Uterus (tissue), 4 donors: ENCODE results near the gene FAM13B. TPM values are rescaled to one million over a fixed set of nuclear protein-coding genes. Genes with fewer than 3 reads are reported as not detected.
A peak's percentile ranks its signal among the peaks of the same experiment; 100 is the strongest.

ENCODE experiments used
- DNase-seq, 2 donors: peaks; one replicate each; pipeline ENCODE4 v3.0.0-alpha.2; 2019 to 2020
- H3K27ac ChIP-seq, 2 donors: fragments of 200-600 bp; sonication (generic); 1 replicate in 1 of 2; 2 replicates in 1 of 2; pipeline ENCODE4 v1.5.1; 2016 to 2018
- H3K27me3 ChIP-seq, 2 donors: fragments of 200-600 bp; sonication (generic); one replicate each; pipeline ENCODE4 v1.5.1; 2018 to 2019; ENCODE audit warnings: control low read depth in 1 of 2
- H3K36me3 ChIP-seq, 2 donors: fragments of 200-600 bp; sonication (generic); one replicate each; pipeline ENCODE4 v1.5.1; 2019; ENCODE audit warnings: control low read depth in 1 of 2
- H3K4me1 ChIP-seq, 2 donors: fragments of 200-600 bp; sonication (generic); one replicate each; pipeline ENCODE4 v1.5.1; 2018 to 2019; ENCODE audit warnings: control low read depth in 1 of 2
- H3K4me3 ChIP-seq, 2 donors: fragments of 200-600 bp; sonication (generic); 1 replicate in 1 of 2; 2 replicates in 1 of 2; pipeline ENCODE4 v1.5.1; 2018 to 2019; ENCODE audit warnings: mild to moderate bottlenecking in 1 of 2
- H3K9me3 ChIP-seq, 2 donors: fragments of 200-600 bp; sonication (generic); one replicate each; pipeline ENCODE4 v1.5.1; 2019; ENCODE audit warnings: control low read depth in 1 of 2
- POLR2A ChIP-seq, 2 donors: fragments of 450-650 bp; IDR thresholded peaks; one replicate each; pipeline ENCODE4 v1.6.1; 2016; ENCODE audit warnings: antibody characterized with exemption in 2 of 2, mild to moderate bottlenecking in 1 of 2, moderate library complexity in 1 of 2
- intact Hi-C: fragments of 100-400 bp; cut with DNase I; formaldehyde crosslinking; loops from one replicate; pipeline ENCODE4 v1.15.1; 2023; ENCODE audit warnings: low total_unique reads
- total RNA-seq, 4 donors: library from RNA; depleted of rRNA in 3 of 4; stranded (reverse); fragments of >200 nt in 3 of 4; gene quantifications; one replicate each; pipeline versions ENCODE4 v1.1.0 to v1.2.4, GENCODE V29; 2014 to 2023
- TF ChIP-seq, protein P1 (sequence below), 4 experiments: fragments of 200-600 bp in 2 of 4; fragments of 450-650 bp in 2 of 4; sonication (generic) in 2 of 4; IDR thresholded peaks; one replicate each; pipeline ENCODE4 v1.5.1; 2016 to 2019; ENCODE audit warnings: antibody characterized with exemption in 4 of 4, mild to moderate bottlenecking in 2 of 4, moderate library complexity in 1 of 4
- donor health status: DM: yes; HTN: yes; CAD: no.

Gene FAM13B
- total RNA-seq, 4 donors from 2014 or later: 40.6 to 104 (median 58.1) TPM

DNA sequence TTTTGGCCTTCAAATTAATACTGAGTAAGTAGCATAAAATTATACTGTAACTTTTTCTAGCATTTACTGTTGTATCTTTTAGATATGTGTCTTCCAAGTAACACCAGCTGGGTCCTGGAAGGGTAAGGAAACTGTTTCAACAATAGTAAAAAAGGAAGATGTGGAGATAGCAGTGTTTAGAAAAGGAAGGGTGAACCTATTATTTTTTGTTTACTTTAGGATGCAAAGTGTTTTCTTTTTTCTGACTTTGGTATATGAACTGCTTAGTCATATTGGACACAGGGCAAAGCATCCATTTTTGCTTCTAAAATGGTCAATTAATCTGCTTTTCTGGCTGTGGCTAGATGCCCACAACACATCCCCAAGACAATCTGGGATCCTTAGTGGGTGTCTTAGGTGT is 138.3 kb downstream of the FAM13B start:
- Histone ChIP-seq H3K4me3 (no peak overlapping the region), H3K27me3 (no peaks in the 10 kb centered on the region), H3K4me1 (no peaks in the 10 kb centered on the region), H3K27ac (no peak overlapping the region), H3K9me3 (no peaks in the 10 kb centered on the region), H3K36me3 (no peaks in the 10 kb centered on the region)
- intact Hi-C loops: no loop called here
- TF ChIP-seq POLR2A (IDR thresholded peaks at IDR 0.05): no peak
- TF ChIP-seq, protein P1, sequence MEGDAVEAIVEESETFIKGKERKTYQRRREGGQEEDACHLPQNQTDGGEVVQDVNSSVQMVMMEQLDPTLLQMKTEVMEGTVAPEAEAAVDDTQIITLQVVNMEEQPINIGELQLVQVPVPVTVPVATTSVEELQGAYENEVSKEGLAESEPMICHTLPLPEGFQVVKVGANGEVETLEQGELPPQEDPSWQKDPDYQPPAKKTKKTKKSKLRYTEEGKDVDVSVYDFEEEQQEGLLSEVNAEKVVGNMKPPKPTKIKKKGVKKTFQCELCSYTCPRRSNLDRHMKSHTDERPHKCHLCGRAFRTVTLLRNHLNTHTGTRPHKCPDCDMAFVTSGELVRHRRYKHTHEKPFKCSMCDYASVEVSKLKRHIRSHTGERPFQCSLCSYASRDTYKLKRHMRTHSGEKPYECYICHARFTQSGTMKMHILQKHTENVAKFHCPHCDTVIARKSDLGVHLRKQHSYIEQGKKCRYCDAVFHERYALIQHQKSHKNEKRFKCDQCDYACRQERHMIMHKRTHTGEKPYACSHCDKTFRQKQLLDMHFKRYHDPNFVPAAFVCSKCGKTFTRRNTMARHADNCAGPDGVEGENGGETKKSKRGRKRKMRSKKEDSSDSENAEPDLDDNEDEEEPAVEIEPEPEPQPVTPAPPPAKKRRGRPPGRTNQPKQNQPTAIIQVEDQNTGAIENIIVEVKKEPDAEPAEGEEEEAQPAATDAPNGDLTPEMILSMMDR (IDR thresholded peaks at IDR 0.05): no peak
- no peak for DNase-seq

DNA sequence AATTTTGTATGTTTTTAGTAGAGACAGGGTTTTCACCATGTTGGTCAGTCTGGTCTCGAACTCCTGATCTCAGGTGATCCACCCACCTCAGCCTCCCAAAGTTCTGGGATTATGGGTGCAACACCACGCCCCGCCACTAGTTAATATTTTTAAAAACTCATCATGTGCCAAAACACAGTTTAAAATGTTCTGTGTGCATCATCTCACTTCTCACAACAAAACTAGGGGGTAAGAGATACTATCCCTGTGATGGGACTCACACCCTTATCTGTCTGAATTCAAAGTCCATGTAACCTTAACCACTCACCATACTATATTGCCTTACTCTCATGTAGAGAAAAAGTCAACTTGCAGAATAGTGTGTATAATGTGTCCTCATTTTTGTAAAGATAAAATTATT is 141.0 kb downstream of the FAM13B start:
- DNase-seq: no peak
- TF ChIP-seq, protein P1 (IDR thresholded peaks at IDR 0.05): no peak
- no peak for TF ChIP-seq POLR2A (IDR thresholded peaks at IDR 0.05)
- Histone ChIP-seq H3K4me3 (no peak overlapping the region), H3K27ac (no peak overlapping the region), H3K9me3 (no peaks in the 10 kb centered on the region), H3K36me3 (no peaks in the 10 kb centered on the region), H3K27me3 (no peaks in the 10 kb centered on the region), H3K4me1 (no peaks in the 10 kb centered on the region)
- intact Hi-C loops: no loop called here

DNA sequence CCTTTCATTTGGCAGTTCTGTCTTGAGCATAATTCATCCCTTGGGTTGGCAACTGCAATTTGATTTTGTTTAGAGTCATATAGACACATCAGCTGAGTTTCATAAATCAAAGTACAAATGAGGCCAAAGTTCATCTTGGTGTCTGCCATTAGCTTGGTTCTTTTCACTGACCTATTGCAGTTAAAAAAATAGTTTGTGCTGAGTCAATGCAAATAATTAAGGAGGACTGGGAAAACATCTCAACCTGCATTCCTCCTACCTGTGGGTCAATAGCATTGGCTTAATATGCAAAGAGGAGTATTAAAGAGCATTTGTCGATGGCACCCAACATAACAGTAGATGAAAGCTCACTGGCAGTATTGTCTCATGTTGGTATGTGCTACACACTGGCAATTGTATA is 142.0 kb downstream of the FAM13B start:
- intact Hi-C loops: no loop called here
- DNase-seq: no peak
- TF ChIP-seq POLR2A (IDR thresholded peaks at IDR 0.05): no peak
- TF ChIP-seq, protein P1 (IDR thresholded peaks at IDR 0.05): no peak
- Histone ChIP-seq H3K27me3 (no peaks in the 10 kb centered on the region), H3K4me3 (no peak overlapping the region), H3K27ac (no peak overlapping the region), H3K36me3 (no peaks in the 10 kb centered on the region), H3K4me1 (no peaks in the 10 kb centered on the region), H3K9me3 (no peaks in the 10 kb centered on the region)

DNA sequence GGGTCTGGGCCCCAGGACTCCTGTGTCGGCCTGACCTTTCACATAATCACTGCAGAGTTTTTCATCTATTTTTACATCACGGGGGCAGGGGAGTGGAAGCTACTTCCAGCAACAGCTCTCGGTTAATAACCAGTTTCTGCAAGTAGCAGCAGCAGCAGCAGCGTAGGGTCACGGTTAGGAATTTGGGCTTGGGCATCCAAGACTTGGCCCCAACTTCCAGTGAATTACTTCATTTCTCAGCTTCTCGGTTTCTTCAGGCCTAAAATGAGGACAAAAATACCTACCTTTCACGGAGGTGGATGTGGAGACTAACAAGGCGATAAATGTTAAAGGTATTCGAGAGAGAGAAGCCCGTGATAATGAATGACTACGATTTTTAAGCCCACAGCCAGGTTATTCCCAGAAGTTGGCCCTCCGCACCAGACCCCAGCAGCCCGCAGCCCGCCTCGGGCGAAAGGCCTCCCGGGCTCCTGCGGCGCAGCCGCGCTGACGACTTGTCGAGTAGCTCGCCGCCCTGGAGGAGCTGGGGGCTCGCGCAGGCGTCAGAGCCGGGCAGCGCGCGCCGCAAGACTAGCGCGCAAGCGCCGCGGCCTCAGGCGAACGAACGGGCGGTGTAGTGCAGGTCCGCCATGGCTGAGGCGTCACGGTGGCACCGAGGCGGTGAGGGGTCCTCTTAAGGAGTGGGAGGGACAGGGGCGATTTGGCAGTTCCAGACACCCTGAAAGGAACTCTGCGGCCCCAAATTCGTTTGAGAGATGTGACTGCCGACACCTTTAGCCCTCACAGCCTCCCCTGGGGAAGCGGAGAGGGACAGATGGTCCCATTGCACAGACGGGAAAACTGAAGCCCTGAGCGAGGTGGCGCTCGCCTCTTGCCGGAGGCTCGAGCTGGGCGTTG is 143.8 kb downstream of the FAM13B start, which contains the start of gene PKD2L2:
Gene PKD2L2, plus strand, starts transcription at position 595 of the 897 bp plus-strand sequence. Its CDS starts 35 bp downstream, at position 630.
- no peaks in the 10 kb centered on the region for H3K27me3 ChIP-seq
- DNase-seq: peak; percentile 69 to 84
- H3K27ac ChIP-seq: peak within 1 kb of the TSS; percentile 86 to 90
- H3K36me3 ChIP-seq: no peaks in the 10 kb centered on the region
- H3K9me3 ChIP-seq: no peaks in the 10 kb centered on the region
- TF ChIP-seq, protein P1 (IDR thresholded peaks at IDR 0.05): peak in 2 of 4 experiments; percentile 10 to 29
- peak; percentile 31 to 42 for TF ChIP-seq POLR2A (IDR thresholded peaks at IDR 0.05)
- intact Hi-C loops: no loop called here
- H3K4me3 ChIP-seq: peak within 1 kb of the TSS; percentile 27 to 36
- H3K4me1 ChIP-seq: no peaks in the 10 kb centered on the region

DNA sequence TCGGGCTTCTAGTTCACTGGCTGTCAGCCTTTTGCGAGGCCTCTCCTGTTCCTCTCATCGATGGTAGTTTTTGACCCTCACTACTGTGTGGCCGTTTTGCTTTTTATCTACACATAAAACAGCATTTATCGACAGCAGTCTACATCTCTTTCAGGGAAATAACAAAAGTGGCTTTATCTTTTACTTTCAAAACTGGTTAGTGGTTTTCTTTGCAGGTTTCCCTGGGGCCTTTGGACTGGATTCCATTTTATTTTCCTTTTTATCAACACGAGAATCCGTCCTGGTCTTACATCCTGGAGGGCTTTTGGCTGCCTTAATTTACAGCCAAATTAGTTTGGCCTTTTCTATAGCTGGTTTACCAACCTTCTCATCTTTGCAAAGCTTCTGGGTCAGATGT is 144.4 kb downstream of the FAM13B start:
- H3K4me3 ChIP-seq: peak overlapping the region; percentile 27 to 36
- H3K27me3 ChIP-seq: no peaks in the 10 kb centered on the region
- TF ChIP-seq, protein P1 (IDR thresholded peaks at IDR 0.05): no peak
- TF ChIP-seq POLR2A (IDR thresholded peaks at IDR 0.05): no peak
- no peaks in the 10 kb centered on the region for H3K4me1 ChIP-seq
- DNase-seq: no peak
- no peaks in the 10 kb centered on the region for H3K9me3 ChIP-seq
- H3K27ac ChIP-seq: peak overlapping the region; percentile 86 to 90
- H3K36me3 ChIP-seq: no peaks in the 10 kb centered on the region
- intact Hi-C loops: no loop called here
